ENCODE data around the gene CABLES2.

GRCh38 chr20:62348604-62349003, 58.5 kb downstream of the CABLES2 start:
- no peak for TF ChIP-seq EZH2 (IDR thresholded peaks at IDR 0.05)
- no peak for TF ChIP-seq CTCF (IDR thresholded peaks at IDR 0.05)
